K562 treated with DMSO at 1 percent for 24 hours (cell line): Measurements from ENCODE around the gene UMPS. TPM values are rescaled to one million over a fixed set of nuclear protein-coding genes. Genes with fewer than 3 reads are reported as not detected.

Source experiments
- total RNA-seq: library from RNA; unstranded; fragments of 300-600 nt; gene quantifications from 2 replicates; pipeline ENCODE4 v1.2.3, GENCODE V29; 2022; ENCODE audit warnings: low read depth; ENCODE audit not compliant: insufficient read depth

UMPS gene
- 10.8 and 13.1 TPM in 2 replicates for total RNA-seq

DNA sequence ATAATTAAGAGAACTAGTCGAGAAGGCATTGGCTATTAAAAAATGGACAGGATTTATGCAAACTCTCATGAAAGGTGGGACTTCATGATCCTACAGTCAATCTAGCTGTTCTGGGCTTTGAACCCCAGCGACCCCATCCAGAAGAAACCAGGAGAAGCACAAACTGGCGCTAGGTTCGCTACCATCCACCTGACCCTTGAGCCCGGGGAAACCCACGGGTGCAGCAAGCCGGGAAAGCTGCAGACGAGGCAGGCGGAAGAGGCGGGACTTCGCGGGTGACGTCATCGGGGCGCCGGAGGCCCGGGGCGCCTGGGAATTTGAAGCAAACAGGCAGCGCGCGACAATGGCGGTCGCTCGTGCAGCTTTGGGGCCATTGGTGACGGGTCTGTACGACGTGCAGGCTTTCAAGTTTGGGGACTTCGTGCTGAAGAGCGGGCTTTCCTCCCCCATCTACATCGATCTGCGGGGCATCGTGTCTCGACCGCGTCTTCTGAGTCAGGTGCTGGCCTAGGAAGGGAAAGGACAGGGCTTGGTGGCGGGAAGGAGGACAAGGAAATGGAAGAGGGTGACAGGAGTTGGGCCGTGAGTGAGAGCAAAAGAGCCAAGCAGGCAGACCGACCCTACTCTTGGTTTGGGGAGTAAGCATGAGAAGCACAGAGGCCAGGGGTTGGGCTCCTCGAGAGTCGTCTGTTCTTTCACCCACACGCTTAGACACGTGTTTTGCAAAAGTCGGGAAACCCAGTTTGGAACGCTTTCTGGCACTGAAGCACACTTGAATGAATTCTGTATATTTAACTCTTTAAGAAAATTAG, at the start of gene UMPS:
Gene UMPS, plus strand, starts transcription at position 324 of the 812 bp plus-strand sequence. Its CDS starts 20 bp downstream, at position 344.

Other genes starting within 250 kb of the UMPS start
- gene ITGB5, start 156.9 kb downstream of the UMPS start, total RNA-seq, result 32.7 and 45.7 TPM in 2 replicates
- not detected in 2 replicates for gene MUC13, start 204.3 kb downstream of the UMPS start, total RNA-seq